Astrocyte (in vitro differentiated cells and primary cell): ENCODE results near the gene RFC3. TPM values are rescaled to one million over a fixed set of nuclear protein-coding genes. Genes with fewer than 3 reads are reported as not detected.
A peak's percentile ranks its signal among the peaks of the same experiment; 100 is the strongest.

Experiments used
- DNase-seq: peaks from one replicate; pipeline ENCODE4 v3.0.0-alpha.2; 2010; ENCODE audit warnings: low read depth
- FAIRE-seq: peaks from 2 replicates; lab custom pipeline; 2011; peaks lifted over from hg19 to GRCh38; lab: Jason Lieb, UNC
- H2AFZ ChIP-seq: 2 replicates; pipeline ENCODE4 v1.6.0; 2012; ENCODE audit warnings: low read depth, low read length, inconsistent platforms
- H3K27ac ChIP-seq: 2 replicates; pipeline ENCODE4 v1.5.1; 2011; ENCODE audit warnings: low read depth, low read length, inconsistent platforms
- H3K27me3 ChIP-seq: 2 replicates; pipeline ENCODE4 v1.6.0; 2011; ENCODE audit warnings: low read length, inconsistent platforms; ENCODE audit not compliant: insufficient read depth
- H3K36me3 ChIP-seq: 2 replicates; pipeline ENCODE4 v1.5.1; 2011; ENCODE audit warnings: low read length, inconsistent platforms; ENCODE audit not compliant: insufficient read depth
- H3K4me1 ChIP-seq: 2 replicates; pipeline ENCODE4 v1.5.1; 2011; ENCODE audit warnings: low read length, inconsistent platforms; ENCODE audit not compliant: insufficient read depth
- H3K4me2 ChIP-seq: 2 replicates; pipeline ENCODE4 v1.6.0; 2012; ENCODE audit warnings: low read length, inconsistent platforms
- H3K4me3 ChIP-seq: 2 replicates; pipeline ENCODE4 v1.5.1; 2011; ENCODE audit warnings: low read depth, mild to moderate bottlenecking, low read length, inconsistent platforms; ENCODE audit not compliant: insufficient read depth
- H3K79me2 ChIP-seq: 2 replicates; pipeline ENCODE4 v1.6.0; 2012; ENCODE audit warnings: mild to moderate bottlenecking, low read length, inconsistent platforms; ENCODE audit not compliant: insufficient read depth
- H3K9ac ChIP-seq: 2 replicates; pipeline ENCODE4 v1.6.0; 2012; ENCODE audit warnings: mild to moderate bottlenecking, low read length, inconsistent platforms
- H3K9me3 ChIP-seq: 2 replicates; pipeline ENCODE4 v1.5.1; 2012; ENCODE audit warnings: low read depth, mild to moderate bottlenecking, low read length, inconsistent platforms; ENCODE audit not compliant: insufficient read depth
- H4K20me1 ChIP-seq: 2 replicates; pipeline ENCODE4 v1.6.0; 2012; ENCODE audit warnings: low read length, inconsistent platforms; ENCODE audit not compliant: insufficient read depth
- H3K27ac Mint-ChIP-seq: one replicate; pipeline ENCODE4 v1.8.0; 2021; ENCODE audit warnings: mild to moderate bottlenecking, mixed read lengths; ENCODE audit not compliant: unreplicated experiment
- H3K27me3 Mint-ChIP-seq: one replicate; pipeline ENCODE4 v1.8.0; 2021; ENCODE audit warnings: low read depth, mixed read lengths; ENCODE audit not compliant: unreplicated experiment
- H3K36me3 Mint-ChIP-seq: one replicate; pipeline ENCODE4 v1.8.0; 2021; ENCODE audit warnings: low read depth, mixed read lengths; ENCODE audit not compliant: unreplicated experiment
- H3K4me1 Mint-ChIP-seq: one replicate; pipeline ENCODE4 v1.8.0; 2021; ENCODE audit warnings: low read depth, mixed read lengths; ENCODE audit not compliant: unreplicated experiment
- H3K4me3 Mint-ChIP-seq: one replicate; pipeline ENCODE4 v1.8.0; 2021; ENCODE audit warnings: mild to moderate bottlenecking, moderate library complexity, mixed read lengths; ENCODE audit not compliant: unreplicated experiment
- H3K9me3 Mint-ChIP-seq: one replicate; pipeline ENCODE4 v1.8.0; 2021; ENCODE audit warnings: mild to moderate bottlenecking, mixed read lengths; ENCODE audit not compliant: unreplicated experiment
- EZH2 ChIP-seq: IDR thresholded peaks from 2 replicates; pipeline ENCODE4 v1.6.1; 2012; ENCODE audit warnings: mild to moderate bottlenecking, low read length, inconsistent platforms; ENCODE audit not compliant: insufficient read depth
- total RNA-seq: library from RNA; stranded (reverse); gene quantifications from 2 replicates; pipeline ENCODE4 v1.2.1, GENCODE V29; 2021
- TF ChIP-seq, protein P1 (sequence below): IDR thresholded peaks from 2 replicates; pipeline ENCODE4 v1.5.1; 2011; ENCODE audit warnings: low read depth, mild to moderate bottlenecking, inconsistent platforms, low read length, moderate library complexity; ENCODE audit not compliant: insufficient read depth

Gene RFC3
- total RNA-seq, 1 donor from 2014 or later: 8.2 TPM

DNA sequence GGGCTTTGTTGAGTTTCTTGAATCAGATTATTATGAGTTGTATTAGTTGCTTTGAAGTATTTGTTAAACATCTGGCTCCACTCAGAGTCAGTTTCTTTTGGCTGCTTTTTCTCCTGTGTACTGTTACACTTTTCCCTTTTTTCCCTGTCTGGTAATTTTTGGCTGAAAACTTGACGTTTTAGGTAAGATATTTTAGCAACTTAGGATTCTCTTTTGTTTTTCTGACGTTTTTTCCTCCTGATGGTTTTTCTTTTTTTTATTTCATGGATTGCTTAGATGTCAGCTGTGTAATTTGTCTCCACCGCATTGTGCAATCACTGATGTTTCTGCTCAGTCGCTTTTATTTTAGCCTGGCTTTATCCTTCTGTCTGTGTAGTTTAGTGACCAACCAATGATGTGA, 20.7 kb downstream of the RFC3 start:
- FAIRE-seq: no peak
- no peak overlapping the region for H3K4me2 ChIP-seq

DNA sequence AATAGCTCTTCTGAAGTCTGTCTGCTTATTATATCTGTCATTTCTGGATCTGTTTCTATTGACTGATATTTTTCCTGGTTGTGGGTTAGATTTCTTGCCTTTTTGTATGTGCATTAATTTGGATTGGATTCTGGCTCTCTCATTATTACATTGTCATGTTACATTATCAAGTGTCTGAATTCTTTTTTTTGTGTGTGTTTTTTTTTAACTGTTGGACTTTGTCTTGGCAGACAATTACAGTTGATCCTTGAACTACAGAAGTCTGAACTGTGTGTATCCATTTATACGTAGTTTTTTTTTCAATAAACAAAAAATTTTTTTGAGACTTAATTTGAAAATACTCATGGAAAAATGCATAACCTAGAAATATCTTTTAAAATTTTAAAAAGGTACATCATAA, 22.5 kb downstream of the RFC3 start:
- Histone ChIP-seq H3K36me3 (peaks cover 4% of the 10 kb centered on the region), H3K4me1 (no peaks in the 10 kb centered on the region), H3K4me2 (no peak overlapping the region), H3K4me3 (no peak overlapping the region), H3K79me2 (no peaks in the 10 kb centered on the region), H3K27me3 (no peaks in the 10 kb centered on the region), H3K9ac (no peak overlapping the region), H4K20me1 (no peaks in the 10 kb centered on the region), H3K27ac (no peak overlapping the region), H3K9me3 (no peaks in the 10 kb centered on the region), H2AFZ (no peak overlapping the region)
- Mint-ChIP-seq H3K36me3 (no peaks in the 10 kb centered on the region), H3K9me3 (no peaks in the 10 kb centered on the region), H3K4me3 (no peak overlapping the region), H3K27me3 (no peaks in the 10 kb centered on the region), H3K4me1 (no peaks in the 10 kb centered on the region), H3K27ac (no peak overlapping the region)
- DNase-seq (no peak), FAIRE-seq (no peak)
- TF ChIP-seq, protein P1, sequence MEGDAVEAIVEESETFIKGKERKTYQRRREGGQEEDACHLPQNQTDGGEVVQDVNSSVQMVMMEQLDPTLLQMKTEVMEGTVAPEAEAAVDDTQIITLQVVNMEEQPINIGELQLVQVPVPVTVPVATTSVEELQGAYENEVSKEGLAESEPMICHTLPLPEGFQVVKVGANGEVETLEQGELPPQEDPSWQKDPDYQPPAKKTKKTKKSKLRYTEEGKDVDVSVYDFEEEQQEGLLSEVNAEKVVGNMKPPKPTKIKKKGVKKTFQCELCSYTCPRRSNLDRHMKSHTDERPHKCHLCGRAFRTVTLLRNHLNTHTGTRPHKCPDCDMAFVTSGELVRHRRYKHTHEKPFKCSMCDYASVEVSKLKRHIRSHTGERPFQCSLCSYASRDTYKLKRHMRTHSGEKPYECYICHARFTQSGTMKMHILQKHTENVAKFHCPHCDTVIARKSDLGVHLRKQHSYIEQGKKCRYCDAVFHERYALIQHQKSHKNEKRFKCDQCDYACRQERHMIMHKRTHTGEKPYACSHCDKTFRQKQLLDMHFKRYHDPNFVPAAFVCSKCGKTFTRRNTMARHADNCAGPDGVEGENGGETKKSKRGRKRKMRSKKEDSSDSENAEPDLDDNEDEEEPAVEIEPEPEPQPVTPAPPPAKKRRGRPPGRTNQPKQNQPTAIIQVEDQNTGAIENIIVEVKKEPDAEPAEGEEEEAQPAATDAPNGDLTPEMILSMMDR: no peak
- TF ChIP-seq EZH2: no peak

More for the DNA sequence above, 20.7 kb downstream of the RFC3 start:
- H3K27ac Mint-ChIP-seq: no peak overlapping the region
- H3K4me3 Mint-ChIP-seq: no peak overlapping the region
- no peaks in the 10 kb centered on the region for H3K27me3 Mint-ChIP-seq
- no peaks in the 10 kb centered on the region for H3K9me3 Mint-ChIP-seq
- Histone ChIP-seq H3K9me3 (no peaks in the 10 kb centered on the region), H4K20me1 (no peaks in the 10 kb centered on the region), H3K79me2 (no peaks in the 10 kb centered on the region), H3K27me3 (no peaks in the 10 kb centered on the region), H3K27ac (no peak overlapping the region), H3K9ac (no peak overlapping the region), H3K4me1 (no peaks in the 10 kb centered on the region), H3K4me3 (no peak overlapping the region), H2AFZ (no peak overlapping the region), H3K36me3 (peaks cover 10% of the 10 kb centered on the region)
- no peaks in the 10 kb centered on the region for H3K4me1 Mint-ChIP-seq
- TF ChIP-seq EZH2: no peak
- TF ChIP-seq, protein P1: no peak
- no peaks in the 10 kb centered on the region for H3K36me3 Mint-ChIP-seq
- peak; percentile 7 for DNase-seq

DNA sequence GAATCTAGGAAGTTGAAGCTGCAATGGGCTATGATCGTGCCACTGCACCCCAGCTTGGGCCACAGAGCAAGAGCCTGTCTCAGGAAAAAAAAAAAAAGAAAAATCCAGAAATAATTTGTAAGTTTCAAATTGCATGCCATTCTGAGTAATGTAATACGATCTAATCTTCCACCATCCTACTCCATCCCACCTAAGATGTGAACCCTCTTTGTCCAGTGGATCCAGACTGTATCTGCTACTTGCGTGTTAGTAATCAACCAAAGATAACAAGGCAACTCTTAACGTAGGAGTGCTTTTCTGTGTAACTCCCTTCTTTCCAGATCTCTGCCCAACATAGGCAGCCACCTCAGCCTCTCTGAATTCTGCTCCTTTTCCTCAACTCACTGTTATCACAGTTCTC, 24.3 kb downstream of the RFC3 start:
- Histone ChIP-seq H3K79me2 (no peaks in the 10 kb centered on the region), H3K4me3 (no peak overlapping the region), H4K20me1 (no peaks in the 10 kb centered on the region), H3K9ac (no peak overlapping the region), H2AFZ (no peak overlapping the region), H3K4me2 (no peak overlapping the region), H3K9me3 (no peaks in the 10 kb centered on the region), H3K27ac (no peak overlapping the region), H3K27me3 (no peaks in the 10 kb centered on the region), H3K36me3 (no peaks in the 10 kb centered on the region), H3K4me1 (no peaks in the 10 kb centered on the region)
- no peak for TF ChIP-seq EZH2
- no peaks in the 10 kb centered on the region for H3K27me3 Mint-ChIP-seq
- no peak overlapping the region for H3K4me3 Mint-ChIP-seq
- DNase-seq (peak; percentile 37), FAIRE-seq (no peak)
- H3K4me1 Mint-ChIP-seq: peaks cover 4% of the 10 kb centered on the region
- H3K9me3 Mint-ChIP-seq: no peaks in the 10 kb centered on the region
- H3K36me3 Mint-ChIP-seq: no peaks in the 10 kb centered on the region
- H3K27ac Mint-ChIP-seq: no peak overlapping the region
